Spinal cord (tissue), 10 donors: ENCODE results near the gene PDE3B. TPM values are rescaled to one million over a fixed set of nuclear protein-coding genes. Genes with fewer than 3 reads are reported as not detected.
"Not testable (repeated sequence)": the region's sequence is repeated elsewhere in the genome, so short reads cannot be mapped to it uniquely, and the experiment has no call there.

Experiments
- DNase-seq, 6 donors: peaks; one replicate each; pipeline versions ENCODE4 v3.0.0 to v3.0.0-alpha.2; 2013 to 2015; ENCODE audit warnings: low spot score in 6 of 6, low read depth in 4 of 6
- H3K27ac ChIP-seq: one replicate; pipeline ENCODE4 v1.5.1; 2013; ENCODE audit warnings: low read depth, low read length, control low read depth
- H3K27me3 ChIP-seq: one replicate; pipeline ENCODE4 v1.6.1; 2013; ENCODE audit warnings: low read length; ENCODE audit not compliant: control insufficient read depth, insufficient read depth
- H3K36me3 ChIP-seq: one replicate; pipeline ENCODE4 v1.6.1; 2013; ENCODE audit warnings: low read length; ENCODE audit not compliant: control insufficient read depth, insufficient read depth
- H3K4me1 ChIP-seq: one replicate; pipeline ENCODE4 v1.6.1; 2013; ENCODE audit warnings: low read length; ENCODE audit not compliant: control insufficient read depth, insufficient read depth
- H3K4me3 ChIP-seq: one replicate; pipeline ENCODE4 v1.5.1; 2013; ENCODE audit warnings: low read depth, low read length, control low read depth
- H3K9me3 ChIP-seq: one replicate; pipeline ENCODE4 v1.6.1; 2013; ENCODE audit warnings: low read length; ENCODE audit not compliant: control insufficient read depth, insufficient read depth
- WGBS: methylation state at CpG from one replicate; pipeline ENCODE4 v1.1.5; 2013; ENCODE audit warnings: missing lambda C conversion rate; ENCODE audit not compliant: insufficient coverage; 5-methylcytosine and 5-hydroxymethylcytosine counted together
- polyA plus RNA-seq, 2 donors: library from polyadenylated mRNA; unstranded; fragments of 120-200 nt; gene quantifications; one replicate each; pipeline ENCODE4 v1.2.1, GENCODE V29; 2013; ENCODE audit not compliant: insufficient read length in 2 of 2
- total RNA-seq, 2 donors: library from RNA; depleted of rRNA in 1 of 2; stranded (reverse); fragments of 120-200 nt in 1 of 2; fragments of >200 nt in 1 of 2; gene quantifications; one replicate each; pipeline versions ENCODE4 v1.2.3 to v1.2.4, GENCODE V29; 2013 to 2014
- donor health status: healthy.

The PDE3B gene
- total and polyA plus RNA-seq, 4 donors: 9.8 to 37.7 (median 14.7) TPM

- no peaks in the 10 kb centered on the region for H3K36me3 ChIP-seq
- H3K9me3 ChIP-seq: no peaks in the 10 kb centered on the region
- no CpG with 5 or more reads among the region's 3 CpGs for WGBS
- no peak overlapping the region for H3K27ac ChIP-seq
- DNase-seq: no peak
- H3K4me1 ChIP-seq: no peaks in the 10 kb centered on the region
- H3K4me3 ChIP-seq: no peak overlapping the region
- no peaks in the 10 kb centered on the region for H3K27me3 ChIP-seq
These were observed 111.5 kb downstream of the PDE3B start for GRCh38 chr11:14755140-14755539.

- Histone ChIP-seq H3K36me3 (no peaks in the 10 kb centered on the region), H3K9me3 (no peaks in the 10 kb centered on the region), H3K27ac (no peak overlapping the region), H3K4me3 (no peak overlapping the region), H3K4me1 (no peaks in the 10 kb centered on the region), H3K27me3 (no peaks in the 10 kb centered on the region)
- WGBS: 100% methylated on average over 1 of the region's 4 CpGs
- DNase-seq: no peak
These were observed 112.7 kb downstream of the PDE3B start for GRCh38 chr11:14756349-14756748.

GRCh38 chr11:14759300-14760012 lies 115.9 kb downstream of the PDE3B start:
- not testable (repeated sequence) for H3K27me3 ChIP-seq, H3K9me3 ChIP-seq, H3K36me3 ChIP-seq, DNase-seq, H3K4me1 ChIP-seq, H3K27ac ChIP-seq, H3K4me3 ChIP-seq
- WGBS: 100% methylated on average over 6 of the region's 9 CpGs

GRCh38 chr11:14764179-14764578 lies 120.6 kb downstream of the PDE3B start:
- H3K36me3 ChIP-seq: no peaks in the 10 kb centered on the region
- WGBS: no CpG with 5 or more reads among the region's 1 CpG
- DNase-seq: no peak
- H3K27me3 ChIP-seq: no peaks in the 10 kb centered on the region
- no peak overlapping the region for H3K4me3 ChIP-seq
- H3K27ac ChIP-seq: no peak overlapping the region
- no peaks in the 10 kb centered on the region for H3K9me3 ChIP-seq
- no peaks in the 10 kb centered on the region for H3K4me1 ChIP-seq

GRCh38 chr11:14764579-14765527 lies 121.2 kb downstream of the PDE3B start:
- WGBS: no CpG with 5 or more reads among the region's 6 CpGs
- no peaks in the 10 kb centered on the region for H3K36me3 ChIP-seq
- H3K9me3 ChIP-seq: no peaks in the 10 kb centered on the region
- H3K27me3 ChIP-seq: no peaks in the 10 kb centered on the region
- no peak overlapping the region for H3K4me3 ChIP-seq
- H3K4me1 ChIP-seq: no peaks in the 10 kb centered on the region
- no peak for DNase-seq
- H3K27ac ChIP-seq: no peak overlapping the region

GRCh38 chr11:14766585-14766984 lies 123.0 kb downstream of the PDE3B start:
- Histone ChIP-seq H3K27me3 (no peaks in the 10 kb centered on the region), H3K36me3 (no peaks in the 10 kb centered on the region), H3K4me3 (no peak overlapping the region), H3K9me3 (no peaks in the 10 kb centered on the region), H3K4me1 (no peaks in the 10 kb centered on the region), H3K27ac (no peak overlapping the region)
- no peak for DNase-seq

- no peak for DNase-seq
- no peaks in the 10 kb centered on the region for H3K27me3 ChIP-seq
- H3K4me1 ChIP-seq: no peaks in the 10 kb centered on the region
- no peaks in the 10 kb centered on the region for H3K36me3 ChIP-seq
- WGBS: no CpG with 5 or more reads among the region's 2 CpGs
- no peaks in the 10 kb centered on the region for H3K9me3 ChIP-seq
- no peak overlapping the region for H3K4me3 ChIP-seq
- no peak overlapping the region for H3K27ac ChIP-seq
These were observed 125.1 kb downstream of the PDE3B start for GRCh38 chr11:14768526-14769188.

GRCh38 chr11:14773755-14774154 lies 130.2 kb downstream of the PDE3B start:
- 80% methylated on average over 1 of the region's 1 CpG for WGBS
- no peak overlapping the region for H3K4me3 ChIP-seq
- H3K27ac ChIP-seq: no peak overlapping the region
- no peaks in the 10 kb centered on the region for H3K4me1 ChIP-seq
- no peaks in the 10 kb centered on the region for H3K27me3 ChIP-seq
- H3K36me3 ChIP-seq: no peaks in the 10 kb centered on the region
- DNase-seq: no peak
- peaks cover 2% of the 10 kb centered on the region for H3K9me3 ChIP-seq

- no peak for DNase-seq
- H3K4me3 ChIP-seq: no peak overlapping the region
- H3K36me3 ChIP-seq: no peaks in the 10 kb centered on the region
- H3K9me3 ChIP-seq: peaks cover 2% of the 10 kb centered on the region
- 90% methylated on average over 3 of the region's 3 CpGs for WGBS
- H3K4me1 ChIP-seq: no peaks in the 10 kb centered on the region
- H3K27ac ChIP-seq: no peak overlapping the region
- H3K27me3 ChIP-seq: no peaks in the 10 kb centered on the region
These were observed 131.1 kb downstream of the PDE3B start for GRCh38 chr11:14774721-14775120.
